Measurements from ENCODE around the gene HSD17B3. TPM values are rescaled to one million over a fixed set of nuclear protein-coding genes. Genes with fewer than 3 reads are reported as not detected.
A peak's percentile ranks its signal among the peaks of the same experiment; 100 is the strongest.
"Not testable (repeated sequence)": the region's sequence is repeated elsewhere in the genome, so short reads cannot be mapped to it uniquely, and the experiment has no call there.

HSD17B3 gene
- total RNA-seq, 1 donor from 2014 or later, result not detected

- no peak overlapping the region for H3K4me3 ChIP-seq
- DNase-seq (ENCODE audit: extremely low spot score in 2 of 2), result no peak
- no peaks in the 10 kb centered on the region for H3K4me1 ChIP-seq
- TF ChIP-seq POLR2AphosphoS5 (IDR thresholded peaks at IDR 0.05; ENCODE audit: insufficient read depth in 1 of 2, low read depth in 1 of 2), result no peak
- no peak for TF ChIP-seq POLR2A (IDR thresholded peaks at IDR 0.05)
- H3K27ac ChIP-seq, result no peak overlapping the region
- H3K9me3 ChIP-seq, result no peaks in the 10 kb centered on the region
- intact Hi-C loops (cut with DNase I), result no loop called here
- H3K27me3 ChIP-seq, result no peaks in the 10 kb centered on the region
- H3K36me3 ChIP-seq, result no peaks in the 10 kb centered on the region
Observed at GRCh38 chr9:96320749-96321280, 18.8 kb upstream of the HSD17B3 start.

GRCh38 chr9:96318921-96319565 is 17.1 kb upstream of the HSD17B3 start:
- Histone ChIP-seq H3K9me3 (no peaks in the 10 kb centered on the region), H3K27ac (no peak overlapping the region), H3K27me3 (no peaks in the 10 kb centered on the region), H3K36me3 (no peaks in the 10 kb centered on the region), H3K4me3 (no peak overlapping the region), H3K4me1 (no peaks in the 10 kb centered on the region)
- no peak for TF ChIP-seq POLR2A (IDR thresholded peaks at IDR 0.05)
- no peak for TF ChIP-seq CTCF (IDR thresholded peaks at IDR 0.05)
- TF ChIP-seq POLR2AphosphoS5 (IDR thresholded peaks at IDR 0.05; ENCODE audit: insufficient read depth in 1 of 2, low read depth in 1 of 2), result no peak
- no peak for DNase-seq (ENCODE audit: extremely low spot score in 2 of 2)
- intact Hi-C loops (cut with DNase I), result loop anchor here (10.0 kb wide), 1 partner anchor 84 kb away; no protein-coding TSS in a partner anchor

GRCh38 chr9:96317335-96317980 is 15.5 kb upstream of the HSD17B3 start:
- no peak for TF ChIP-seq POLR2A (IDR thresholded peaks at IDR 0.05)
- TF ChIP-seq CTCF (IDR thresholded peaks at IDR 0.05), result peak; percentile 47 to 79 (median 77)
- TF ChIP-seq POLR2AphosphoS5 (IDR thresholded peaks at IDR 0.05; ENCODE audit: insufficient read depth in 1 of 2, low read depth in 1 of 2), result peak in 1 of 2 donors; percentile 22

DNA sequence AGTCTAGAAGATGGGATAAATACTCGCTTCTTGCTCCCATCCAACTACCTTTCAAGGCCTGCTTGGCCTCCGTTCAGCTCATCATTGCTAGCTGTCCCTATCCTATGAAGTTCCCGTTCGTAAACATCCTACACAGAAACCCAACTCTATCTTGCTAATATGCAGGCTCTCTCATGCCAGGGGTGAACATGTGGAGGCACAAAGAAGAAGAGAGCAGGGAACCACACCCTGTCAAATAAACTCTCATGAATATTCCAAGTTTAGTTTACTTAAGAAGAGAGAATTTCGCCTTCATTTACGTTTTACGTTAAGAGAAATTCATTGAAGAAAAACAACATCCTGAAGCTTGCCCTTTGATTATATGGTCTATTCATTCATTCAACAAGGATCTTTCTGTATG is 7.9 kb upstream of the HSD17B3 start:
- no peaks in the 10 kb centered on the region for H3K27me3 ChIP-seq
- H3K36me3 ChIP-seq, result no peaks in the 10 kb centered on the region
- no peak overlapping the region for H3K4me3 ChIP-seq
- intact Hi-C loops (cut with DNase I), result loop anchor here (10.0 kb wide), 1 partner anchor 75 kb away; no protein-coding TSS in a partner anchor
- H3K9me3 ChIP-seq, result no peaks in the 10 kb centered on the region
- no peaks in the 10 kb centered on the region for H3K4me1 ChIP-seq
- no peak for DNase-seq (ENCODE audit: extremely low spot score in 2 of 2)
- TF ChIP-seq CTCF (IDR thresholded peaks at IDR 0.05) (no peak), POLR2AphosphoS5 (IDR thresholded peaks at IDR 0.05; ENCODE audit: insufficient read depth in 1 of 2, low read depth in 1 of 2) (no peak), POLR2A (IDR thresholded peaks at IDR 0.05) (no peak)
- no peak overlapping the region for H3K27ac ChIP-seq

More at GRCh38 chr9:96317335-96317980, 15.5 kb upstream of the HSD17B3 start:
- intact Hi-C loops (cut with DNase I), result loop anchor here (10.0 kb wide), 1 partner anchor 83 kb away; no protein-coding TSS in a partner anchor
- no peaks in the 10 kb centered on the region for H3K36me3 ChIP-seq
- no peaks in the 10 kb centered on the region for H3K9me3 ChIP-seq
- no peak overlapping the region for H3K27ac ChIP-seq
- H3K4me1 ChIP-seq, result no peaks in the 10 kb centered on the region
- no peaks in the 10 kb centered on the region for H3K27me3 ChIP-seq
- no peak for DNase-seq (ENCODE audit: extremely low spot score in 2 of 2)
- H3K4me3 ChIP-seq, result no peak overlapping the region

DNA sequence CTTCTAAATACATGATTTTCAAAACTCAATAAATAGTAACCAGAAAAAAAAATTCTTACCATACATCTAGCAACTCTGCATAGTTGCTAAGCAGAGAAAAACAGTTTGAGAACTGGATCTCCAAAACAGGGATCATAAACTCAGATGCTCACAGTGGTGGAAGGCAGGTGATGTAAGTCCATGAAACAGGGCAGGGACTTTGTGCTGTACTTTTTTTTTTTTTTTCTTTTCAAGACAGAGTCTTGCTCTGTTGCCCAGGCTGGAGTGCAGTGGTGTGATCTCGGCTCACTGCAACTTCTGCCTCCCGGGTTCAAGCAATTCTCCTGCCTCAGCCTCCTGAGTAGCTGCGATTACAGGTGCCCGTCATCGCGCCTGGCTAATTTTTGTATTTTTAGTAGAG is 5.0 kb upstream of the HSD17B3 start:
- H3K9me3 ChIP-seq; DNase-seq (ENCODE audit: extremely low spot score in 2 of 2); H3K36me3 ChIP-seq; intact Hi-C loops (cut with DNase I); H3K27me3 ChIP-seq; H3K27ac ChIP-seq; H3K4me3 ChIP-seq; H3K4me1 ChIP-seq: not testable (repeated sequence)

DNA sequence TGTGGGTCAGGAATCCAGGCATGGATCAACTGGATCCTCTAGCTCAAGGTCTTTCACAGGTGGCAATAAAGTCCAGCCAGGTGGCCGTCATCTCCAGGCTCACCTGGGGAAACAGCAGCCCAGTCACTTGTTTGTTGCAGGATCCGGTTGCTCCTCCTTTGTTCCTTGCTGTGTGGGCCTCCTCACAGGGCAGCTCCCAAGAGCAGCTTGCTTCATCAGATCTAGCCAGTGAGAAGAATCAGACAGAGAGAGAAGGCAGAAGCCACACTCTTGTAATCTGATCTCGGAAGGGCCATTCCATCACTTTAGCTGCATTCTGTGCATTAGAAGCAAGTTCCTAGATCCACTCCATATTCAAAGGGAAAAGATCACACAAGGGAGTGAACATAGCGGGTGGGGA is 3.2 kb upstream of the HSD17B3 start:
- TF ChIP-seq POLR2AphosphoS5 (IDR thresholded peaks at IDR 0.05; ENCODE audit: insufficient read depth in 1 of 2, low read depth in 1 of 2) (no peak), CTCF (IDR thresholded peaks at IDR 0.05) (no peak), POLR2A (IDR thresholded peaks at IDR 0.05) (no peak)
- H3K27ac ChIP-seq, result no peak overlapping the region
- H3K9me3 ChIP-seq, result no peaks in the 10 kb centered on the region
- intact Hi-C loops (cut with DNase I), result no loop called here
- DNase-seq (ENCODE audit: extremely low spot score in 2 of 2), result no peak
- no peaks in the 10 kb centered on the region for H3K27me3 ChIP-seq
- H3K36me3 ChIP-seq, result no peaks in the 10 kb centered on the region
- H3K4me1 ChIP-seq, result no peaks in the 10 kb centered on the region
- no peak overlapping the region for H3K4me3 ChIP-seq

All from vagina (tissue), 2 donors.